Measurements from ENCODE around the gene MYO5B. TPM values are rescaled to one million over a fixed set of nuclear protein-coding genes. Genes with fewer than 3 reads are reported as not detected.

Gene MYO5B
- total RNA-seq, 2 donors from 2014 or later: 106 to 132 TPM

- no peak overlapping the region for H3K4me3 ChIP-seq
- TF ChIP-seq CTCF (IDR thresholded peaks at IDR 0.05): no peak
- no peaks in the 10 kb centered on the region for H3K4me1 ChIP-seq
- no peak overlapping the region for H3K9ac ChIP-seq (ENCODE audit: low read depth in 2 of 2, low read length in 2 of 2)
- no peak overlapping the region for H3K27ac ChIP-seq
- no peaks in the 10 kb centered on the region for H3K9me3 ChIP-seq
- intact Hi-C loops (cut with DNase I): loop anchor here (5.0 kb wide), 1 partner anchor 194 kb away; no protein-coding TSS in a partner anchor
- DNase-seq: no peak
- H3K36me3 ChIP-seq: no peaks in the 10 kb centered on the region
- H3K27me3 ChIP-seq: no peaks in the 10 kb centered on the region
Measured at GRCh38 chr18:50201476-50202018, 6.6 kb upstream of the MYO5B start.

- Histone ChIP-seq H3K27me3 (no peaks in the 10 kb centered on the region), H3K4me3 (no peak overlapping the region), H3K4me1 (no peaks in the 10 kb centered on the region), H3K9me3 (no peaks in the 10 kb centered on the region), H3K27ac (no peak overlapping the region), H3K36me3 (no peaks in the 10 kb centered on the region), H3K9ac (ENCODE audit: low read depth in 2 of 2, low read length in 2 of 2) (no peak overlapping the region)
- TF ChIP-seq CTCF (IDR thresholded peaks at IDR 0.05): no peak
- intact Hi-C loops (cut with DNase I): loop anchor here (5.0 kb wide), 2 partner anchors 88 to 193 kb away; no protein-coding TSS in a partner anchor
- no peak for DNase-seq
Measured at GRCh38 chr18:50199921-50200320, 5.0 kb upstream of the MYO5B start.

GRCh38 chr18:50199346-50199855 is 4.5 kb upstream of the MYO5B start:
- intact Hi-C loops (cut with DNase I): loop anchor here (5.0 kb wide), 1 partner anchor 87 kb away; no protein-coding TSS in a partner anchor
- Histone ChIP-seq H3K36me3 (no peaks in the 10 kb centered on the region), H3K4me1 (no peaks in the 10 kb centered on the region), H3K4me3 (no peak overlapping the region), H3K9ac (ENCODE audit: low read depth in 2 of 2, low read length in 2 of 2) (no peak overlapping the region), H3K27ac (no peak overlapping the region), H3K27me3 (peaks cover 5% of the 10 kb centered on the region), H3K9me3 (no peaks in the 10 kb centered on the region)
- TF ChIP-seq CTCF (IDR thresholded peaks at IDR 0.05): no peak
- DNase-seq: no peak

DNA sequence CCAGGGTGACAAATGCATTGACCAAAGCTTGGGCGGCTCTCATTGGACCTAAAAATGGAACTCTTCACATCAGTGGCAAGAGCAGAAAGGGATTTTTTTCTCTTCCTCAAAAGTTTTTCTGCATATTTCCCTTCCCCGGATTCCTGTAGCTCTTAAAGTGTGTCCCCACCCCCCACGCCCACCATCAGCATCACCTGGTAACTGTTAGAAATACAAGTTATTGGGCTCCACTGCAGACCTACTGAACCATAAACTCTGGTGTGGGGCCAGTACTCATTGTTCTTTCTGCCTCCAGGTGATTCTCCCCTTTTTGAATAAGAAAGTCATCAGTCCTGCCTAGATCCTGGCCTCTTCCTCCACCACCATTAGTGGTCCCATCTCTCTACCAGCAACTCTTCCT is 1.3 kb upstream of the MYO5B start:
- H3K27me3 ChIP-seq: peaks cover 12% of the 10 kb centered on the region
- DNase-seq: no peak
- no peak overlapping the region for H3K9ac ChIP-seq (ENCODE audit: low read depth in 2 of 2, low read length in 2 of 2)
- H3K4me3 ChIP-seq: no peak overlapping the region
- intact Hi-C loops (cut with DNase I): loop anchor here (5.0 kb wide), 1 partner anchor 84 kb away; no protein-coding TSS in a partner anchor
- no peak overlapping the region for H3K27ac ChIP-seq
- H3K4me1 ChIP-seq: no peaks in the 10 kb centered on the region
- no peak for TF ChIP-seq CTCF (IDR thresholded peaks at IDR 0.05)
- no peaks in the 10 kb centered on the region for H3K9me3 ChIP-seq
- H3K36me3 ChIP-seq: no peaks in the 10 kb centered on the region

DNA sequence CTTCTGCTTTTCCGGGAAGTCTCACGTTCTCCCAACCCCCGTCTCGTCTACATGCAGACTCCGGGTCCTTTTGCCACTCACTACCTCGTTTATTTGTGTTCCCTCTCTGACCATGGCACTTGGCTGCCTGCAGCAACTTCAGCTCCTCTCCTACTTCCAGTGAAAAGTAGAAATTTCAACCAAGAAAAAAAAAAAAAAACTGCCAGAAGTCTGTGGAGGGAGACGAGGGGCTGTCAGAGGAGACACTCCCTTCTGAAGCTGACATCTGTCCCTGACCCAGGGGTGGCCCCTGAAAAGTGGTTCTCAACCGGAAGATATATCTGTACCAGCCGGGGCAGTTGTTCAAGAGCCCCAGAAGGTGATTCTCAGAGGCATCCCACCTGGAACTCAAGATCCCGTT is 742 bp upstream of the MYO5B start:
- TF ChIP-seq CTCF (IDR thresholded peaks at IDR 0.05): no peak
- peak overlapping the region; percentile 19 for H3K4me3 ChIP-seq
- intact Hi-C loops (cut with DNase I): loop anchor here (5.0 kb wide), 1 partner anchor 83 kb away; no protein-coding TSS in a partner anchor
- DNase-seq: no peak
- H3K9ac ChIP-seq (ENCODE audit: low read depth in 2 of 2, low read length in 2 of 2): peak overlapping the region in 1 of 2 donors; percentile 8
- H3K27ac ChIP-seq: no peak overlapping the region
- peaks cover 12% of the 10 kb centered on the region for H3K27me3 ChIP-seq
- no peaks in the 10 kb centered on the region for H3K36me3 ChIP-seq
- no peaks in the 10 kb centered on the region for H3K4me1 ChIP-seq
- H3K9me3 ChIP-seq: no peaks in the 10 kb centered on the region

Data from colonic mucosa (tissue), 4 donors.